SH-SY5Y (cell line): ENCODE measurements around the gene ZNF491.

ENCODE experiments used
- GATA2 ChIP-seq: IDR thresholded peaks from 2 replicates; pipeline ENCODE4 v1.6.1; 2011; ENCODE audit warnings: mild to moderate bottlenecking, low read depth, low read length
- GATA3 ChIP-seq: IDR thresholded peaks from 2 replicates; pipeline ENCODE4 v1.6.1; 2011; ENCODE audit warnings: low read depth, mild to moderate bottlenecking, low read length, moderate library complexity

Gene ZNF491

GRCh38 chr19:11856596-11857250, 58.4 kb downstream of the ZNF491 start:
- TF ChIP-seq GATA2 (no peak), GATA3 (no peak)
